Body of pancreas (tissue), 4 donors: Measurements from ENCODE around the gene BRSK1.

ENCODE experiments used
- CTCF ChIP-seq, 7 experiments: fragments of 450-650 bp in 4 of 7; fragments of 200-600 bp in 3 of 7; sonication (generic) in 3 of 7; IDR thresholded peaks; one replicate each; pipeline ENCODE4 v1.5.1; 2016 to 2019; ENCODE audit warnings: antibody characterized with exemption in 7 of 7
- POLR2A ChIP-seq, 3 donors: fragments of 450-650 bp; IDR thresholded peaks; one replicate each; pipeline ENCODE4 v1.6.1; 2016; ENCODE audit warnings: antibody characterized with exemption in 3 of 3, mild to moderate bottlenecking in 2 of 3

- TF ChIP-seq CTCF (IDR thresholded peaks at IDR 0.05) (no peak), POLR2A (IDR thresholded peaks at IDR 0.05) (no peak)
These were observed 44.8 kb upstream of the BRSK1 start for GRCh38 chr19:55239004-55239403.
